SH-SY5Y (cell line): Measurements from ENCODE around the gene INPP4B.

Experiments
- GATA2 ChIP-seq: IDR thresholded peaks from 2 replicates; pipeline ENCODE4 v1.6.1; 2011; ENCODE audit warnings: mild to moderate bottlenecking, low read depth, low read length
- GATA3 ChIP-seq: IDR thresholded peaks from 2 replicates; pipeline ENCODE4 v1.6.1; 2011; ENCODE audit warnings: low read depth, mild to moderate bottlenecking, low read length, moderate library complexity

- TF ChIP-seq GATA2 (no peak), GATA3 (no peak)
Measured at GRCh38 chr4:142697320-142697719, 148.8 kb downstream of the INPP4B start.
